Right lobe of liver (tissue), 6 donors: ENCODE measurements around the gene TNP1. TPM values are rescaled to one million over a fixed set of nuclear protein-coding genes. Genes with fewer than 3 reads are reported as not detected.

ENCODE experiments used
- ATAC-seq, 4 donors: fragments of 200-7000 bp; cut with Tn5 transposase; one replicate each; pipeline ENCODE4 v1.9.1; 2020; ENCODE audit warnings: mild to moderate bottlenecking in 4 of 4, moderate library complexity in 4 of 4
- DNase-seq, 3 donors: peaks; one replicate each; pipeline ENCODE4 v3.0.0-alpha.2; 2020
- H3K27ac ChIP-seq, 3 donors: fragments of 200-600 bp; one replicate each; pipeline ENCODE4 v1.8.0; 2022
- H3K27me3 ChIP-seq, 2 donors: fragments of 200-600 bp; one replicate each; pipeline ENCODE4 v1.8.0; 2022
- H3K36me3 ChIP-seq, 4 donors: fragments of 200-600 bp; sonication (generic) in 1 of 4; one replicate each; pipeline versions ENCODE4 v1.5.1 to v1.8.0; 2017 to 2022; ENCODE audit warnings: control low read depth in 1 of 4
- H3K4me1 ChIP-seq, 4 donors: fragments of 200-600 bp; sonication (generic) in 1 of 4; one replicate each; pipeline versions ENCODE4 v1.5.1 to v1.8.0; 2017 to 2022; ENCODE audit warnings: control low read depth in 1 of 4
- H3K4me3 ChIP-seq, 3 donors: fragments of 200-600 bp; one replicate each; pipeline ENCODE4 v1.8.0; 2022
- H3K9me3 ChIP-seq, 4 donors: fragments of 200-600 bp; sonication (generic) in 1 of 4; one replicate each; pipeline versions ENCODE4 v1.5.1 to v1.8.0; 2017 to 2022; ENCODE audit warnings: control low read depth in 1 of 4
- POLR2A ChIP-seq: fragments of 450-650 bp; IDR thresholded peaks from one replicate; pipeline ENCODE4 v1.6.1; 2017; ENCODE audit warnings: antibody characterized with exemption, mild to moderate bottlenecking
- WGBS: methylation state at CpG from one replicate; pipeline ENCODE4 v1.1.6; 2018; ENCODE audit warnings: low coverage, low lambda C conversion rate; ENCODE audit not compliant: insufficient coverage; ENCODE audit errors: missing lambda C conversion rate; 5-methylcytosine and 5-hydroxymethylcytosine counted together
- intact Hi-C, 2 donors: fragments of 100-400 bp; cut with DNase I; formaldehyde crosslinking; loops; one replicate each; pipeline versions ENCODE4 v1.11.2 to v1.14.1; 2022
- total RNA-seq, 6 experiments: library from RNA; depleted of rRNA in 2 of 6; stranded (reverse); fragments of >200 nt in 2 of 6; fragmentation: NEBNext Ultra II Directional in 3 of 6; extraction: Animal tissue kit (Norgen Biotek cat#: 25700) in 3 of 6; gene quantifications; one replicate each; pipeline versions ENCODE4 v1.1.0 to v1.2.4, GENCODE V29; 2016 to 2023
- TF ChIP-seq, protein P1 (sequence below), 4 donors: fragments of 200-600 bp in 3 of 4; fragments of 450-650 bp in 1 of 4; IDR thresholded peaks; one replicate each; pipeline versions ENCODE4 v1.5.1 to v1.8.0; 2016 to 2022; ENCODE audit warnings: antibody characterized with exemption in 4 of 4, mild to moderate bottlenecking in 2 of 4
- donor health status: DM: no; HTN: yes; CAD: no.
- donor health status: DM: no; HTN: no; CAD: no.
- donor health status: DM: no; HTN: no; CAD: no.
- donor health status: DM: no; HTN: yes; CAD: no.
- donor health status: DM: no; HTN: yes; CAD: no.

TNP1 gene
- total RNA-seq, 6 experiments from 2014 or later = not detected

DNA sequence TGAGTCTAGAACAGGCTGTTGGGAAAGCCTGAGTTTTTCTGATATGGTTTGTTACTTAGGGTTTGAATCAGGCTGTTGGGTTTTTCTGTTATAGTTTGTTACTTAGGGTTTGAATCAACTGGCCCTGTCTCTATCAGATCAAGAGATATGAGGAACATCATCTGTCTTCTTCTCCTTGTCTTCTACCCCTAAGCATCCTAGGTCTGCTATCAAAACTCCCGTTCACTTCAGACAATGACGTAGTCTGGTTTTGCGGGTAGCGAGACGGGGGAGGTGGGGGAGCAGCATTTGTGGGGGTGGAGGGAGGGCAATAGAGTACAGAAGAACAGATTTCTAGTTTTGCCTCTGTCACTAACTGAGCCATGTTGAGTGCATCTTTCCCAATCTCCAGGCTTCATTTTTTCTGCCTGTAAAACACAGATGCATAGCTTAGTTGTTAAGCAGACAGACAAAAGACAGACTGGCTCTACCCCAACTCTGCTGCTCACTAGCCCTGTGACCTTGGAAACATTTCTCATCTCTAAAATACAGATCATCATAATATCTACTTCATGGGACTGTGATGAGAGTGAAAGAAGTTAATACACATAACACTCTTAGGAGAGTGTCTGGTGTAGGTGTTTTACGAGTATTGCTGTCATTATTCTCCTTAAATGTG, 9.1 kb downstream of the TNP1 start:
- Histone ChIP-seq H3K36me3 (no peaks in the 10 kb centered on the region), H3K27ac (no peak overlapping the region), H3K9me3 (no peaks in the 10 kb centered on the region), H3K4me3 (no peak overlapping the region), H3K4me1 (no peaks in the 10 kb centered on the region), H3K27me3 (no peaks in the 10 kb centered on the region)
- intact Hi-C loops = no loop called here
- no peak for DNase-seq
- TF ChIP-seq, protein P1, sequence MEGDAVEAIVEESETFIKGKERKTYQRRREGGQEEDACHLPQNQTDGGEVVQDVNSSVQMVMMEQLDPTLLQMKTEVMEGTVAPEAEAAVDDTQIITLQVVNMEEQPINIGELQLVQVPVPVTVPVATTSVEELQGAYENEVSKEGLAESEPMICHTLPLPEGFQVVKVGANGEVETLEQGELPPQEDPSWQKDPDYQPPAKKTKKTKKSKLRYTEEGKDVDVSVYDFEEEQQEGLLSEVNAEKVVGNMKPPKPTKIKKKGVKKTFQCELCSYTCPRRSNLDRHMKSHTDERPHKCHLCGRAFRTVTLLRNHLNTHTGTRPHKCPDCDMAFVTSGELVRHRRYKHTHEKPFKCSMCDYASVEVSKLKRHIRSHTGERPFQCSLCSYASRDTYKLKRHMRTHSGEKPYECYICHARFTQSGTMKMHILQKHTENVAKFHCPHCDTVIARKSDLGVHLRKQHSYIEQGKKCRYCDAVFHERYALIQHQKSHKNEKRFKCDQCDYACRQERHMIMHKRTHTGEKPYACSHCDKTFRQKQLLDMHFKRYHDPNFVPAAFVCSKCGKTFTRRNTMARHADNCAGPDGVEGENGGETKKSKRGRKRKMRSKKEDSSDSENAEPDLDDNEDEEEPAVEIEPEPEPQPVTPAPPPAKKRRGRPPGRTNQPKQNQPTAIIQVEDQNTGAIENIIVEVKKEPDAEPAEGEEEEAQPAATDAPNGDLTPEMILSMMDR (IDR thresholded peaks at IDR 0.05) = no peak
- TF ChIP-seq POLR2A = no peak
- WGBS = 80% methylated on average over 6 of the region's 6 CpGs
- ATAC-seq = no peak

DNA sequence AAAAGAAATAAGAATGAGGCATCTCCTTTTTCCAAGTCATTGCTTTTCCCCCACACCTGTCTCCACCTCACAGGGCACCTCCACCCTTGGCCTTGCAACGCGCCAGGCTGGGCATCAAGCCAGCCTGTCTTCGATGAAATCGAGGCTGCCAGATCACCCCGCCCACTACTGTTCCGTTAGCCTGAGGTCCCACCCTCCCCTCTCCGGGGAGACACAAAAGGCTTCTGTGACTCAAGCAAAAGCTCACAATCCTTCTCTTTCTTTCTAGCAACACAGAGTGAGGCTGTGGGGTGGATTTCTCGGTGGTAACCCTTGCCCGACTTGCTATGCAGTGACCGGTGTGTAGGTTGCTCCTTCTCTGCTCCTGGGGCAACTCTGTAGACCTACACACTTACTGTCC, 9.9 kb downstream of the TNP1 start:
- whole genome bisulfite sequencing = 70% methylated on average over 6 of the region's 10 CpGs
- no peaks in the 10 kb centered on the region for H3K9me3 ChIP-seq
- no peaks in the 10 kb centered on the region for H3K4me1 ChIP-seq
- TF ChIP-seq, protein P1 (IDR thresholded peaks at IDR 0.05) = no peak
- TF ChIP-seq POLR2A = no peak
- DNase-seq (no peak), ATAC-seq (peak in 1 of 4 donors; percentile 35)
- H3K36me3 ChIP-seq = no peaks in the 10 kb centered on the region
- H3K27ac ChIP-seq = no peak overlapping the region
- H3K4me3 ChIP-seq = no peak overlapping the region
- intact Hi-C loops = no loop called here
- H3K27me3 ChIP-seq = no peaks in the 10 kb centered on the region

DNA sequence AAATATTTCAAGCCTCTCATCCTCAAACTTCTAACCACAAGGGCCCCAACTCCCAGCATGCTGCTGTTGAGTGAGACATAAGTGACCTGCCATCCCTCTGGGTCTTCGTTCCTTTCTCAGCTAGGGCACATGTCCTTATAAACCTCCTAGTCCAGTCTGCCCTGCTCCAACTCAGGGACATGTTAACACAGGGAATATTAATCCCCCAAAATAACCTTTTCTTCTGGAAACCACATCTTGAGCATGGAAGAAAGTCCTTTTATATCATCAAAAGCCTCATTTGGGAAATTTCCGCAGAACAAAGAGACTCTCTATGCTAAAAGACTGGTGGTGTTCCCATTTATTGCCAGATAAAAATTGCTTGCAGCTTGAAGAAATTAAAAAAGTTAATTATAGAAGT, 14.4 kb downstream of the TNP1 start:
- H3K4me1 ChIP-seq = no peaks in the 10 kb centered on the region
- H3K4me3 ChIP-seq = no peak overlapping the region
- DNase-seq (no peak), ATAC-seq (no peak)
- no peaks in the 10 kb centered on the region for H3K9me3 ChIP-seq
- no peaks in the 10 kb centered on the region for H3K36me3 ChIP-seq
- H3K27me3 ChIP-seq = no peaks in the 10 kb centered on the region
- no peak for TF ChIP-seq POLR2A
- TF ChIP-seq, protein P1 (IDR thresholded peaks at IDR 0.05) = no peak
- WGBS = 69% methylated on average over 2 of the region's 2 CpGs
- H3K27ac ChIP-seq = no peak overlapping the region
- intact Hi-C loops = no loop called here

GRCh38 chr2:216842636-216843035, 17.2 kb downstream of the TNP1 start:
- DNase-seq (no peak), ATAC-seq (peak in 2 of 4 donors; percentile 30 to 34)
- no peaks in the 10 kb centered on the region for H3K27me3 ChIP-seq
- TF ChIP-seq, protein P1 (IDR thresholded peaks at IDR 0.05) = no peak
- TF ChIP-seq POLR2A = no peak
- H3K36me3 ChIP-seq = no peaks in the 10 kb centered on the region
- H3K4me1 ChIP-seq = no peaks in the 10 kb centered on the region
- no peaks in the 10 kb centered on the region for H3K9me3 ChIP-seq
- intact Hi-C loops = no loop called here
- H3K27ac ChIP-seq = no peak overlapping the region
- WGBS = 65% methylated on average over 4 of the region's 10 CpGs
- no peak overlapping the region for H3K4me3 ChIP-seq
